Endodermal cell (in vitro differentiated cells): ENCODE measurements around the gene GGNBP2. TPM values are rescaled to one million over a fixed set of nuclear protein-coding genes. Genes with fewer than 3 reads are reported as not detected.

Experiments used
- DNase-seq: peaks from one replicate; pipeline ENCODE4 v3.0.0-alpha.2; 2017
- H3K27ac ChIP-seq: 2 replicates; pipeline ENCODE4 v1.5.1; 2013; ENCODE audit warnings: mild to moderate bottlenecking, low read depth, low read length, moderate library complexity
- H3K27me3 ChIP-seq: 2 replicates; pipeline ENCODE4 v1.6.1; 2013; ENCODE audit warnings: mild to moderate bottlenecking, low read length, moderate library complexity; ENCODE audit not compliant: insufficient read depth, control insufficient read depth, poor library complexity, severe bottlenecking
- H3K36me3 ChIP-seq: 2 replicates; pipeline ENCODE4 v1.7.0; 2013; ENCODE audit warnings: mild to moderate bottlenecking, low read length, moderate library complexity; ENCODE audit not compliant: control insufficient read depth, insufficient read depth
- H3K4me1 ChIP-seq: one replicate; pipeline ENCODE4 v1.7.0; 2013; ENCODE audit warnings: low read length; ENCODE audit not compliant: control insufficient read depth, insufficient read depth
- H3K4me3 ChIP-seq: 2 replicates; pipeline ENCODE4 v1.5.1; 2013; ENCODE audit warnings: mild to moderate bottlenecking, low read length, moderate library complexity
- H3K9ac ChIP-seq: 2 replicates; pipeline ENCODE4 v1.6.1; 2013; ENCODE audit warnings: mild to moderate bottlenecking, low read length, moderate library complexity; ENCODE audit not compliant: poor library complexity, severe bottlenecking; ENCODE audit errors: extremely low read depth
- H3K9me3 ChIP-seq: 2 replicates; pipeline ENCODE4 v1.6.1; 2013; ENCODE audit warnings: mild to moderate bottlenecking, low read length, moderate library complexity; ENCODE audit not compliant: control insufficient read depth
- H3K27ac Mint-ChIP-seq: 2 replicates; pipeline ENCODE4 v1.8.0; 2020; ENCODE audit warnings: mixed read lengths
- H3K27me3 Mint-ChIP-seq: 2 replicates; pipeline ENCODE4 v1.8.0; 2021; ENCODE audit warnings: mild to moderate bottlenecking, mixed read lengths; ENCODE audit not compliant: insufficient read depth
- H3K36me3 Mint-ChIP-seq: 2 replicates; pipeline ENCODE4 v1.8.0; 2020; ENCODE audit warnings: low read depth, mixed read lengths
- H3K4me1 Mint-ChIP-seq: 2 replicates; pipeline ENCODE4 v1.8.0; 2020; ENCODE audit warnings: mixed read lengths
- H3K4me3 Mint-ChIP-seq: 2 replicates; pipeline ENCODE4 v1.8.0; 2020; ENCODE audit warnings: mild to moderate bottlenecking, moderate library complexity, mixed read lengths
- H3K9me3 Mint-ChIP-seq: 2 replicates; pipeline ENCODE4 v1.8.0; 2020; ENCODE audit warnings: mild to moderate bottlenecking, mixed read lengths
- CTCF ChIP-seq: fragments of 200-600 bp; sonication (generic); conservative IDR thresholded peaks from 2 replicates; pipeline ENCODE4 v1.5.0; 2021; ENCODE audit warnings: antibody characterized with exemption, mild to moderate bottlenecking
- WGBS, 2 experiments: methylation state at CpG; one replicate each; pipeline versions ENCODE4 v1.1.5 to v1.1.7; 2013; ENCODE audit warnings: missing lambda C conversion rate in 2 of 2, mixed read lengths in 1 of 2; ENCODE audit not compliant: insufficient coverage in 1 of 2, insufficient read length in 1 of 2; 5-methylcytosine and 5-hydroxymethylcytosine counted together
- total RNA-seq, 2 donors: library from RNA; stranded (reverse); fragmentation: NEBNext Ultra II Directional in 1 of 2; extraction: Animal tissue kit (Norgen Biotek cat#: 25700) in 1 of 2; gene quantifications; 2 replicates in 1 of 2; 3 replicates in 1 of 2; pipeline ENCODE4 v1.2.1, GENCODE V29; 2021

GGNBP2 gene
- total RNA-seq, 2 donors from 2014 or later = 56.8 to 61.6 TPM

GRCh38 chr17:36600936-36601302, 56.2 kb downstream of the GGNBP2 start:
- no peaks in the 10 kb centered on the region for H3K9me3 ChIP-seq
- peaks cover 31% of the 10 kb centered on the region for H3K36me3 ChIP-seq
- peak overlapping the region; percentile 92 for H3K27ac Mint-ChIP-seq
- 15 to 28% methylated on average over 6 to 10 of the region's 10 CpGs for WGBS, 2 experiments
- no peak for DNase-seq
- H3K27me3 Mint-ChIP-seq = no peaks in the 10 kb centered on the region
- peaks cover 6% of the 10 kb centered on the region for H3K4me1 ChIP-seq
- H3K36me3 Mint-ChIP-seq = peaks cover 23% of the 10 kb centered on the region
- peaks cover 21% of the 10 kb centered on the region for H3K4me1 Mint-ChIP-seq
- H3K4me3 ChIP-seq = peak overlapping the region; percentile 93
- peak overlapping the region; percentile 78 for H3K9ac ChIP-seq
- no peak overlapping the region for H3K27ac ChIP-seq
- H3K27me3 ChIP-seq = no peaks in the 10 kb centered on the region
- peak overlapping the region; percentile 80 for H3K4me3 Mint-ChIP-seq
- peak; percentile 19 for TF ChIP-seq CTCF
- H3K9me3 Mint-ChIP-seq = no peaks in the 10 kb centered on the region

GRCh38 chr17:36601303-36602029, 56.7 kb downstream of the GGNBP2 start, which contains the start of gene MRM1:
Gene MRM1, plus strand, starts transcription at chr17:36601583. Its CDS starts 228 bp downstream, at chr17:36601811.
- Mint-ChIP-seq H3K27me3 (no peaks in the 10 kb centered on the region), H3K9me3 (no peaks in the 10 kb centered on the region), H3K4me1 (peaks cover 21% of the 10 kb centered on the region), H3K36me3 (peaks cover 25% of the 10 kb centered on the region), H3K27ac (peak within 1 kb of the TSS; percentile 92), H3K4me3 (peak within 1 kb of the TSS; percentile 80)
- H3K36me3 ChIP-seq = peaks cover 27% of the 10 kb centered on the region
- DNase-seq = peak; percentile 99
- H3K4me1 ChIP-seq = peaks cover 6% of the 10 kb centered on the region
- no peaks in the 10 kb centered on the region for H3K9me3 ChIP-seq
- H3K27ac ChIP-seq = no peak within 1 kb of the TSS
- H3K4me3 ChIP-seq = peak within 1 kb of the TSS; percentile 93
- 0 to 3% methylated on average over 8 to 60 of the region's 60 CpGs for WGBS, 2 experiments
- H3K9ac ChIP-seq = peak within 1 kb of the TSS; percentile 78
- TF ChIP-seq CTCF = no peak
- no peaks in the 10 kb centered on the region for H3K27me3 ChIP-seq

GRCh38 chr17:36602030-36602748, 57.5 kb downstream of the GGNBP2 start:
- Histone ChIP-seq H3K4me1 (peaks cover 6% of the 10 kb centered on the region), H3K36me3 (peaks cover 20% of the 10 kb centered on the region), H3K27ac (no peak overlapping the region), H3K27me3 (no peaks in the 10 kb centered on the region), H3K4me3 (peak overlapping the region; percentile 93), H3K9me3 (no peaks in the 10 kb centered on the region), H3K9ac (peak overlapping the region; percentile 78)
- H3K9me3 Mint-ChIP-seq = no peaks in the 10 kb centered on the region
- peak overlapping the region; percentile 80 for H3K4me3 Mint-ChIP-seq
- peaks cover 21% of the 10 kb centered on the region for H3K36me3 Mint-ChIP-seq
- H3K4me1 Mint-ChIP-seq = peaks cover 21% of the 10 kb centered on the region
- H3K27ac Mint-ChIP-seq = peak overlapping the region; percentile 84
- TF ChIP-seq CTCF = no peak
- 1 to 3% methylated on average over 32 to 38 of the region's 38 CpGs for WGBS, 2 experiments
- DNase-seq = peak; percentile 77
- no peaks in the 10 kb centered on the region for H3K27me3 Mint-ChIP-seq
